Glutamatergic neuron (in vitro differentiated cells): ENCODE measurements around the gene AAGAB. TPM values are rescaled to one million over a fixed set of nuclear protein-coding genes. Genes with fewer than 3 reads are reported as not detected.

ENCODE experiments used
- DNase-seq: peaks from one replicate; pipeline ENCODE4 v3.0.0; 2022
- H3K27ac Mint-ChIP-seq: one replicate; pipeline ENCODE4 v1.8.0; 2020; ENCODE audit warnings: mild to moderate bottlenecking, mixed read lengths, inconsistent platforms; ENCODE audit not compliant: unreplicated experiment
- H3K27me3 Mint-ChIP-seq: one replicate; pipeline ENCODE4 v1.8.0; 2020; ENCODE audit warnings: mild to moderate bottlenecking, moderate library complexity, mixed read lengths, inconsistent platforms; ENCODE audit not compliant: unreplicated experiment
- H3K36me3 Mint-ChIP-seq: one replicate; pipeline ENCODE4 v1.8.0; 2020; ENCODE audit warnings: mild to moderate bottlenecking, mixed read lengths, inconsistent platforms; ENCODE audit not compliant: unreplicated experiment
- H3K4me1 Mint-ChIP-seq: one replicate; pipeline ENCODE4 v1.8.0; 2020; ENCODE audit warnings: mild to moderate bottlenecking, low read depth, mixed read lengths, inconsistent platforms; ENCODE audit not compliant: unreplicated experiment
- H3K4me3 Mint-ChIP-seq: one replicate; pipeline ENCODE4 v1.8.0; 2020; ENCODE audit warnings: mild to moderate bottlenecking, mixed read lengths, inconsistent platforms; ENCODE audit not compliant: unreplicated experiment
- H3K9me3 Mint-ChIP-seq: one replicate; pipeline ENCODE4 v1.8.0; 2020; ENCODE audit warnings: mild to moderate bottlenecking, moderate library complexity, mixed read lengths, inconsistent platforms; ENCODE audit not compliant: unreplicated experiment
- CTCF ChIP-seq: fragments of 200-600 bp; sonication (generic); IDR thresholded peaks from one replicate; pipeline ENCODE4 v1.5.0; 2021; ENCODE audit not compliant: partially characterized antibody, unreplicated experiment
- total RNA-seq: library from RNA; stranded (reverse); fragmentation: NEBNext Ultra II Directional; extraction: Animal tissue kit (Norgen Biotek cat#: 25700); gene quantifications from one replicate; pipeline ENCODE4 v1.2.1, GENCODE V29; 2021; ENCODE audit not compliant: unreplicated experiment

The AAGAB gene
- total RNA-seq, 1 donor from 2014 or later, result 39.9 TPM

- no peaks in the 10 kb centered on the region for H3K27me3 Mint-ChIP-seq
- H3K27ac Mint-ChIP-seq, result no peak overlapping the region
- peaks cover 5% of the 10 kb centered on the region for H3K4me1 Mint-ChIP-seq
- DNase-seq, result no peak
- H3K4me3 Mint-ChIP-seq, result no peak overlapping the region
- TF ChIP-seq CTCF, result no peak
- H3K36me3 Mint-ChIP-seq, result peaks cover 5% of the 10 kb centered on the region
- peaks cover 4% of the 10 kb centered on the region for H3K9me3 Mint-ChIP-seq
These were observed 52.4 kb downstream of the AAGAB start for GRCh38 chr15:67202091-67202490.

- H3K27ac Mint-ChIP-seq, result no peak overlapping the region
- H3K9me3 Mint-ChIP-seq, result peaks cover 6% of the 10 kb centered on the region
These were observed 53.3 kb downstream of the AAGAB start for GRCh38 chr15:67201136-67201535.

GRCh38 chr15:67199881-67200763 lies 54.3 kb downstream of the AAGAB start:
- H3K4me1 Mint-ChIP-seq, result peaks cover 5% of the 10 kb centered on the region
- no peak overlapping the region for H3K27ac Mint-ChIP-seq

More at GRCh38 chr15:67201136-67201535, 53.3 kb downstream of the AAGAB start:
- no peak for TF ChIP-seq CTCF
- peak overlapping the region; percentile 26 for H3K4me3 Mint-ChIP-seq
- peaks cover 2% of the 10 kb centered on the region for H3K27me3 Mint-ChIP-seq
- H3K4me1 Mint-ChIP-seq, result peaks cover 5% of the 10 kb centered on the region
- peaks cover 13% of the 10 kb centered on the region for H3K36me3 Mint-ChIP-seq
- no peak for DNase-seq

GRCh38 chr15:67199391-67199790 lies 55.1 kb downstream of the AAGAB start:
- H3K4me3 Mint-ChIP-seq, result no peak overlapping the region
- peaks cover 6% of the 10 kb centered on the region for H3K9me3 Mint-ChIP-seq
- H3K27ac Mint-ChIP-seq, result no peak overlapping the region

More at GRCh38 chr15:67199881-67200763, 54.3 kb downstream of the AAGAB start:
- Mint-ChIP-seq H3K4me3 (no peak overlapping the region), H3K36me3 (peaks cover 13% of the 10 kb centered on the region), H3K9me3 (peaks cover 6% of the 10 kb centered on the region), H3K27me3 (peaks cover 2% of the 10 kb centered on the region)
- TF ChIP-seq CTCF, result no peak
- no peak for DNase-seq

More at GRCh38 chr15:67199391-67199790, 55.1 kb downstream of the AAGAB start:
- no peak for DNase-seq
- Mint-ChIP-seq H3K36me3 (peaks cover 13% of the 10 kb centered on the region), H3K27me3 (peaks cover 2% of the 10 kb centered on the region), H3K4me1 (peaks cover 5% of the 10 kb centered on the region)
- no peak for TF ChIP-seq CTCF
